Measurements from ENCODE around the gene NALCN.
"Not testable (repeated sequence)": the region's sequence is repeated elsewhere in the genome, so short reads cannot be mapped to it uniquely, and the experiment has no call there.

The NALCN gene

GRCh38 chr13:101323601-101324000, 92.7 kb downstream of the NALCN start:
- Histone ChIP-seq H3K27me3 (ENCODE audit: control insufficient read depth, insufficient read depth, low read length, poor library complexity, severe bottlenecking) (no peaks in the 10 kb centered on the region), H3K36me3 (ENCODE audit: control insufficient read depth, insufficient read depth, low read length) (no peaks in the 10 kb centered on the region), H3K27ac (ENCODE audit: insufficient read depth, low read depth, low read length, poor library complexity, severe bottlenecking) (no peak overlapping the region), H3K4me1 (ENCODE audit: control insufficient read depth, insufficient read depth, low read length) (peaks cover 12% of the 10 kb centered on the region), H3K4me3 (ENCODE audit: insufficient read depth, low read depth, low read length) (no peak overlapping the region), H3K9me3 (ENCODE audit: control insufficient read depth, low read length) (no peaks in the 10 kb centered on the region)

DNA sequence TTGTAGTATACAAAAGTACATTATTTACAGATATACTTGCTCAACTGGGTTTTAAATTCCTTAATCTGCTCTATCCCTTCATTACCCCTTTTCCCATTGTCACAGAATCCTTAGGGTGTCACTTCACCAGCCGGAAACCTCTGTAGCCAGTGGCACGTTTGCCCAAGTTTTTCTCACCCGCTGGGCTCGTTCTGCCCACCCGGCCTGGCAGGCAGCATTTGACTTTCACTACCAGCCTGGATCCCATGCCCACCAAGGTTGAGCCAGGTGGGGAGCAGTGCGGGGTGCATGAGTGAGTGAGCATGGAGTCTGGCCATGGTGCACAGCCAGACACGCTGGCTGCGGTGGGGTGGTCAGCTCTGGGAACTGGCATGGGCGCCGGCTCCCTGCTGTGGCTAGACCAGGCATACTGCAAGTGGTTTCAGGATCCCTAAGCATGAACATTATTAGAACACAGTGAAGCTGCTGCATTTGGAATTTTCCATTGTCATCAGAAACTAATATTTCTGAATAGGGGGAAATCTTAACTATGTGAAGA, 98.3 kb downstream of the NALCN start:
- no peak overlapping the region for H3K4me3 ChIP-seq (ENCODE audit: insufficient read depth, low read depth, low read length)
- no peaks in the 10 kb centered on the region for H3K27me3 ChIP-seq (ENCODE audit: control insufficient read depth, insufficient read depth, low read length, poor library complexity, severe bottlenecking)
- H3K9me3 ChIP-seq (ENCODE audit: control insufficient read depth, low read length), result no peaks in the 10 kb centered on the region
- H3K36me3 ChIP-seq (ENCODE audit: control insufficient read depth, insufficient read depth, low read length), result no peaks in the 10 kb centered on the region
- H3K27ac ChIP-seq (ENCODE audit: insufficient read depth, low read depth, low read length, poor library complexity, severe bottlenecking), result no peak overlapping the region
- 93 to 95% methylated on average over 10 of the region's 10 CpGs for WGBS, 2 experiments
- H3K4me1 ChIP-seq (ENCODE audit: control insufficient read depth, insufficient read depth, low read length), result no peaks in the 10 kb centered on the region

DNA sequence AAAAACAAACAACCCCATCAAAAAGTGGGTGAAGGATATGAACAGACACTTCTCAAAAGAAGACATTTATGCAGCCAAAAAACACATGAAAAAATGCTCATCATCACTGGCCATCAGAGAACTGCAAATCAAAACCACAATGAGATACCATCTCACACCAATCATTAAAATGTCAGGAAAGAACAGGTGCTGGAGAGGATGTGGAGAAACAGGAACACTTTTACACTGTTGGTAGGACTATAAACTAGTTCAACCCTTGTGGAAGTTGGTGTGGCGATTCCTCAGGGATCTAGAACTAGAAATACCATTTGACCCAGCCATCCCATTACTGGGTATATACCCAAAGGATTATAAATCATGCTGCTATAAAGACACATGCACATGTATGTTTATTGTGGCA, 102.8 kb downstream of the NALCN start:
- not testable (repeated sequence) for H3K9me3 ChIP-seq (ENCODE audit: control insufficient read depth, low read length); H3K4me1 ChIP-seq (ENCODE audit: control insufficient read depth, insufficient read depth, low read length); H3K27me3 ChIP-seq (ENCODE audit: control insufficient read depth, insufficient read depth, low read length, poor library complexity, severe bottlenecking); H3K36me3 ChIP-seq (ENCODE audit: control insufficient read depth, insufficient read depth, low read length); H3K4me3 ChIP-seq (ENCODE audit: insufficient read depth, low read depth, low read length); H3K27ac ChIP-seq (ENCODE audit: insufficient read depth, low read depth, low read length, poor library complexity, severe bottlenecking)
- no CpG with 5 or more reads among the region's 1 CpG for WGBS, 2 experiments

DNA sequence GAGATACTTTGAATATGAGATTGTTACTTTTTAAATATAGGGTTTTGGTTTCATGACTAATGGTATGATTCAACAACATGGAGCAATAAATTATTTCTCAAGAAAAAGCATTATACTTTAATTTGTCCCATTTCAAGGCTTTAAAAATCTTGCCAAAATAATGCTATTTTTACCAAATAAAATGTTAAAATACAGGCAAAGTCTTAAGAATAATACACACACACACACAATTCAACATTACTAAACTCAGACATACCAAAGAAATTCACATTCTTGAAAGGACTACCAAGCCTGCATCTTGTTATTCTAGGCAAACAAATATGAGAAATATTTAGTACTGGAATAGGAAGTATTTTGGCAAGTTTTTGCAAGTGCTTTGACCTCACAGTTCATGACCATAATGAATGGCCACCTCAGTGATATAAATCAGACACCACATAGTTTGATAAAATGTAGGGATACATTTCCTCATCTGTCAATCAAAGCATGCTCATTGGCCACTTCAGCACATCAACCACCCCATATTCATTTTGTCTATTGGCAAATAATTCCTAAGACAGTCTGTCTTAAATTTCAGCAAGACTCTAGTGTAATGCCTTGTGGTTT, 107.2 kb downstream of the NALCN start:
- no peak overlapping the region for H3K27ac ChIP-seq (ENCODE audit: insufficient read depth, low read depth, low read length, poor library complexity, severe bottlenecking)

GRCh38 chr13:101308247-101309013, 107.9 kb downstream of the NALCN start:
- Histone ChIP-seq H3K4me1 (ENCODE audit: control insufficient read depth, insufficient read depth, low read length) (no peaks in the 10 kb centered on the region), H3K4me3 (ENCODE audit: insufficient read depth, low read depth, low read length) (no peak overlapping the region), H3K36me3 (ENCODE audit: control insufficient read depth, insufficient read depth, low read length) (no peaks in the 10 kb centered on the region), H3K9me3 (ENCODE audit: control insufficient read depth, low read length) (no peaks in the 10 kb centered on the region), H3K27me3 (ENCODE audit: control insufficient read depth, insufficient read depth, low read length, poor library complexity, severe bottlenecking) (no peaks in the 10 kb centered on the region), H3K27ac (ENCODE audit: insufficient read depth, low read depth, low read length, poor library complexity, severe bottlenecking) (no peak overlapping the region)
- 92 to 100% methylated on average over 2 to 3 of the region's 4 CpGs for WGBS, 2 experiments

More for the DNA sequence above, 107.2 kb downstream of the NALCN start:
- no peaks in the 10 kb centered on the region for H3K36me3 ChIP-seq (ENCODE audit: control insufficient read depth, insufficient read depth, low read length)
- H3K27me3 ChIP-seq (ENCODE audit: control insufficient read depth, insufficient read depth, low read length, poor library complexity, severe bottlenecking), result no peaks in the 10 kb centered on the region
- no peaks in the 10 kb centered on the region for H3K4me1 ChIP-seq (ENCODE audit: control insufficient read depth, insufficient read depth, low read length)
- H3K4me3 ChIP-seq (ENCODE audit: insufficient read depth, low read depth, low read length), result no peak overlapping the region
- H3K9me3 ChIP-seq (ENCODE audit: control insufficient read depth, low read length), result no peaks in the 10 kb centered on the region

DNA sequence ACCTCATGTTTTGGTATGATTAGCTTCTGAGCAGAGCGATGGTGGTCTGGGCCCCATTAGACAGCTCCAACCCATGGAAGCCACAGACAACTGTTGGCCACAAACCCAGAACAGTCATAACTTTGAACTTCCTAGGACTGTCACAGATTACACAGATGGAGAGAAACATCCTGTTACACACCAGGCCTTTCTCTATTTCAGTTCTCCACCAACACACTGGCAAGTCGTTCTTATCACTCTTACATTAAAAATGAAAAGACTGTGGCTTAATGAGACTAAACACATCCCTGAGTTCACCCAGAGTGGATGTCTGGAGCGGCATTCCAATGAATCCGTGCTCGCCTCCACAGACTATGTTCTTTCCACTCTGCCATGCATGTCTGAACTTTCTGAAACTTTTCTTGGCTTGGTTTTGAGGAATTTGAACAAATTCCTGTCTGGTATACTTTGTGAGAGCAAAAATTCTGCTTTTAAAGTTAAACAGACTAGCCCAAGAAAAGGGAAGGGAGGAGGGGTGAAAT, 109.1 kb downstream of the NALCN start:
- Histone ChIP-seq H3K4me3 (ENCODE audit: insufficient read depth, low read depth, low read length) (no peak overlapping the region), H3K27ac (ENCODE audit: insufficient read depth, low read depth, low read length, poor library complexity, severe bottlenecking) (no peak overlapping the region), H3K9me3 (ENCODE audit: control insufficient read depth, low read length) (no peaks in the 10 kb centered on the region), H3K36me3 (ENCODE audit: control insufficient read depth, insufficient read depth, low read length) (no peaks in the 10 kb centered on the region), H3K27me3 (ENCODE audit: control insufficient read depth, insufficient read depth, low read length, poor library complexity, severe bottlenecking) (no peaks in the 10 kb centered on the region), H3K4me1 (ENCODE audit: control insufficient read depth, insufficient read depth, low read length) (no peaks in the 10 kb centered on the region)
- 91 to 94% methylated on average over 5 of the region's 5 CpGs for WGBS, 2 experiments

DNA sequence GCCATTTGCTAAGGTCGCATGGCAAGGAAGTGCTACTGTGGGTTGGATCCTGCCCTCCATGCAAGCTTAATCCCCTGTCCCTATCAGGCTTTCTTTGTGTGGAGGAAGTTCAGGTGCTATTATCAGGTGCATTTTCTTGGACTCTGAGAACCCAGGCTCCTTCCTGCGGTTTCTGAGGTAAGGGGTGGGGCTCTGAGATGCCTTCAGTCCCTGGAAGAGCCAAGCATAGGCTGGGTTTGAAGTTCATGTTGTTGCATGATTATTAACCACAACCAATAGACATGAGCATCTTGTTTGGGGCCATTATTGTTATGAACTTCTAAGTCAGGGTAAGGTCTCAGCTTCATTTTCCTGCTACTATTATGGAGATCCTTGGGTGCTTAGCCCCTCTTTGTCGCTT, 109.5 kb downstream of the NALCN start:
- Histone ChIP-seq H3K4me3 (ENCODE audit: insufficient read depth, low read depth, low read length) (no peak overlapping the region), H3K4me1 (ENCODE audit: control insufficient read depth, insufficient read depth, low read length) (no peaks in the 10 kb centered on the region), H3K36me3 (ENCODE audit: control insufficient read depth, insufficient read depth, low read length) (no peaks in the 10 kb centered on the region), H3K27ac (ENCODE audit: insufficient read depth, low read depth, low read length, poor library complexity, severe bottlenecking) (no peak overlapping the region), H3K27me3 (ENCODE audit: control insufficient read depth, insufficient read depth, low read length, poor library complexity, severe bottlenecking) (no peaks in the 10 kb centered on the region), H3K9me3 (ENCODE audit: control insufficient read depth, low read length) (no peaks in the 10 kb centered on the region)
- 98% methylated on average over 3 of the region's 3 CpGs for WGBS, 2 experiments

DNA sequence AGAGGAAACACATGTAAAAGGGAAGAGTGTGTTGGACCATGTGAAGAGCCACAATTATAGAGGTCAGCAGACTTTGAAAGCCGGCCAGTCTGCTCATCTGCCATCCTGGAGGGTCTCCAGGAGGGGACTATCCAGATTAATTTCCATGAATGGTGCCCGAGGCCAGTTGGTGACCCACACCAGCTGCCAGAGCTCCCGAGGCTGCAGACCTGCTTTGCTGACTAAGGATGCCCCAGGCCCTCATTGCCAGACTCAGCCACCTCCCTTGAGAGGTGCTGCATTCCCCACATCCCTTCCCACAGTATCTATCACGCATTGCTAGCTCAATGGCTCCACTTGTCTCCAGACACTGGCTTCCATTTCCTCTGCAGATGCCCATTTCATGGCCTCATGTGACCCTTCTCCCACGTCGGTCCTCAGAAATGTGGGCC, 110.3 kb downstream of the NALCN start:
- H3K27ac ChIP-seq (ENCODE audit: insufficient read depth, low read depth, low read length, poor library complexity, severe bottlenecking), result no peak overlapping the region
- 91 to 94% methylated on average over 6 of the region's 6 CpGs for whole genome bisulfite sequencing, 2 experiments
- no peak overlapping the region for H3K4me3 ChIP-seq (ENCODE audit: insufficient read depth, low read depth, low read length)

GRCh38 chr13:101303521-101303920, 112.8 kb downstream of the NALCN start:
- Histone ChIP-seq H3K9me3 (ENCODE audit: control insufficient read depth, low read length) (no peaks in the 10 kb centered on the region), H3K27me3 (ENCODE audit: control insufficient read depth, insufficient read depth, low read length, poor library complexity, severe bottlenecking) (no peaks in the 10 kb centered on the region), H3K4me1 (ENCODE audit: control insufficient read depth, insufficient read depth, low read length) (no peaks in the 10 kb centered on the region), H3K36me3 (ENCODE audit: control insufficient read depth, insufficient read depth, low read length) (no peaks in the 10 kb centered on the region), H3K4me3 (ENCODE audit: insufficient read depth, low read depth, low read length) (no peak overlapping the region), H3K27ac (ENCODE audit: insufficient read depth, low read depth, low read length, poor library complexity, severe bottlenecking) (no peak overlapping the region)
- 94% methylated on average over 7 of the region's 7 CpGs for WGBS, 2 experiments

More for the DNA sequence above, 110.3 kb downstream of the NALCN start:
- no peaks in the 10 kb centered on the region for H3K4me1 ChIP-seq (ENCODE audit: control insufficient read depth, insufficient read depth, low read length)
- no peaks in the 10 kb centered on the region for H3K36me3 ChIP-seq (ENCODE audit: control insufficient read depth, insufficient read depth, low read length)
- no peaks in the 10 kb centered on the region for H3K9me3 ChIP-seq (ENCODE audit: control insufficient read depth, low read length)
- H3K27me3 ChIP-seq (ENCODE audit: control insufficient read depth, insufficient read depth, low read length, poor library complexity, severe bottlenecking), result no peaks in the 10 kb centered on the region

- no peaks in the 10 kb centered on the region for H3K4me1 ChIP-seq (ENCODE audit: control insufficient read depth, insufficient read depth, low read length)
Observed at GRCh38 chr13:101301053-101301452, 115.3 kb downstream of the NALCN start.

More at GRCh38 chr13:101301053-101301452, 115.3 kb downstream of the NALCN start:
- Histone ChIP-seq H3K36me3 (ENCODE audit: control insufficient read depth, insufficient read depth, low read length) (no peaks in the 10 kb centered on the region), H3K4me3 (ENCODE audit: insufficient read depth, low read depth, low read length) (no peak overlapping the region), H3K27me3 (ENCODE audit: control insufficient read depth, insufficient read depth, low read length, poor library complexity, severe bottlenecking) (no peaks in the 10 kb centered on the region), H3K27ac (ENCODE audit: insufficient read depth, low read depth, low read length, poor library complexity, severe bottlenecking) (no peak overlapping the region), H3K9me3 (ENCODE audit: control insufficient read depth, low read length) (no peaks in the 10 kb centered on the region)
- 91 to 95% methylated on average over 8 of the region's 8 CpGs for WGBS, 2 experiments
